Sigmoid colon (tissue), 3 donors: ENCODE measurements around the gene TSPEAR.

Source experiments
- CTCF ChIP-seq, 4 experiments: fragments of 450-650 bp in 3 of 4; fragments of 200-600 bp in 1 of 4; IDR thresholded peaks; one replicate each; pipeline ENCODE4 v1.5.1; 2016 to 2019; ENCODE audit warnings: antibody characterized with exemption in 4 of 4, mild to moderate bottlenecking in 3 of 4, moderate library complexity in 2 of 4
- POLR2A ChIP-seq, 2 donors: fragments of 450-650 bp; IDR thresholded peaks; one replicate each; pipeline ENCODE4 v1.6.1; 2016; ENCODE audit warnings: antibody characterized with exemption in 2 of 2, mild to moderate bottlenecking in 2 of 2, moderate library complexity in 2 of 2

DNA sequence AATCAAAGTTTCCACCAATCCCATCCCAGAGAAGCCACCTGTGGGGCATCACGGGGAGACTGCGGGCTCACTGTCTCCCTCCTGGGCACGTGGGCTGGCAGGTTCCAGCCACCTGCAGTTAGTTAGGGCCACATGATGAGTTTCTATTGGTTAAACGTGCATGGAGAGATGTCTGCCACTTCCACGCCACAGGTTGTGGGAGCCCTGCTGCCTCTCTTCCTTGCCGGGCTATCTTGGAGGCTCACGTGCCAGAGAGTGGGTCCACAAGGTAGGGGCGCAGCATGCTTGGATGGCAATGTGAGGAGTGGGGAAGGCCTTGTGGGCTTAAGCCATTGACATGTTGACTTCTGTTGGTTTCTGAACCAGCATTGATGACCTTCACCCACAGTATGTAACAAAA lies 107.5 kb downstream of the TSPEAR start:
- no peak for TF ChIP-seq CTCF (IDR thresholded peaks at IDR 0.05)
- TF ChIP-seq POLR2A (IDR thresholded peaks at IDR 0.05) = no peak
